HepG2 (cell line): ENCODE results near the gene OXLD1. TPM values are rescaled to one million over a fixed set of nuclear protein-coding genes. Genes with fewer than 3 reads are reported as not detected.

Experiments
- AGO2 ChIP-seq: fragments of 200-400 bp; formaldehyde crosslinking; optimal IDR thresholded peaks from 2 replicates; pipeline ENCODE3; 2017; ENCODE audit warnings: mild to moderate bottlenecking, low read depth, low read length, moderate library complexity
- GATAD1 ChIP-seq: IDR thresholded peaks from 2 replicates; pipeline ENCODE4 v1.6.1; 2016; ENCODE audit warnings: missing genetic modification reagents, missing compliant biosample characterization
- HNRNPL ChIP-seq: fragments of 200-400 bp; formaldehyde crosslinking; IDR thresholded peaks from 2 replicates; pipeline ENCODE4 v1.6.1; 2017; ENCODE audit warnings: mild to moderate bottlenecking, low read depth, low read length
- JUNB ChIP-seq: sonication (generic); formaldehyde crosslinking; IDR thresholded peaks from 2 replicates; pipeline ENCODE4 v1.8.0; 2022; ENCODE audit warnings: missing genetic modification reagents, mild to moderate bottlenecking, borderline replicate concordance
- POGK ChIP-seq: sonication (generic); formaldehyde crosslinking; conservative IDR thresholded peaks from 2 replicates; pipeline ENCODE4 v1.8.0; 2022; ENCODE audit warnings: mild to moderate bottlenecking, moderate library complexity, missing genetic modification reagents
- THRA ChIP-seq: sonication (generic); formaldehyde crosslinking; IDR thresholded peaks from 2 replicates; pipeline ENCODE4 v1.4.0; 2020; ENCODE audit warnings: missing genetic modification reagents, borderline replicate concordance
- ZNF775 ChIP-seq: sonication (generic); formaldehyde crosslinking; IDR thresholded peaks from 2 replicates; pipeline ENCODE4 v1.4.0; 2020; ENCODE audit warnings: missing genetic modification reagents, mild to moderate bottlenecking, moderate library complexity, borderline replicate concordance
- polyA plus RNA-seq, 8 experiments: library from polyadenylated mRNA; depleted of rRNA in 3 of 8; stranded (reverse) in 7 of 8; unstranded in 1 of 8; fragments of >200 nt; fragmentation: Illumina TruSeq in 4 of 8; extraction: Trizol in 4 of 8; gene quantifications; 2 replicates each; pipeline versions ENCODE4 v1.2.1 to v1.2.3, GENCODE V29; 2011 to 2016; ENCODE audit warnings: low read depth in 4 of 8, missing spikeins in 1 of 8, mixed read lengths in 1 of 8; ENCODE audit not compliant: insufficient read depth in 1 of 8
- total RNA-seq, 5 experiments: library from RNA; depleted of rRNA; stranded (reverse); fragments of >200 nt; fragmentation: Illumina TruSeq; extraction: Trizol; gene quantifications; 2 replicates each; pipeline ENCODE4 v1.2.3, GENCODE V29; 2016; ENCODE audit warnings: low read depth in 1 of 5
- TF ChIP-seq, protein P1 (sequence below): sonication (generic); formaldehyde crosslinking; IDR thresholded peaks from 2 replicates; pipeline ENCODE4 v1.5.0; 2020; ENCODE audit warnings: mild to moderate bottlenecking, missing genetic modification reagents, borderline replicate concordance
- TF ChIP-seq, protein P2 (sequence below): sonication (generic); formaldehyde crosslinking; conservative IDR thresholded peaks from 2 replicates; pipeline ENCODE4 v1.8.1; 2023; ENCODE audit warnings: missing genetic modification reagents
- TF ChIP-seq, protein P3 (sequence below): sonication (generic); formaldehyde crosslinking; IDR thresholded peaks from 2 replicates; pipeline ENCODE4 v1.4.0; 2020; ENCODE audit warnings: missing genetic modification reagents, mild to moderate bottlenecking, borderline replicate concordance
- TF ChIP-seq, protein P4 (sequence below): sonication (generic); formaldehyde crosslinking; IDR thresholded peaks from 2 replicates; pipeline ENCODE4 v1.5.1; 2020; ENCODE audit warnings: missing genetic modification reagents, mild to moderate bottlenecking, borderline replicate concordance

Gene OXLD1
- total and polyA plus RNA-seq, 2 of the 13 experiments (the other 11 are each of a cell fraction or from before 2014, with no cell fraction given): 27.1 to 37.5 TPM

DNA sequence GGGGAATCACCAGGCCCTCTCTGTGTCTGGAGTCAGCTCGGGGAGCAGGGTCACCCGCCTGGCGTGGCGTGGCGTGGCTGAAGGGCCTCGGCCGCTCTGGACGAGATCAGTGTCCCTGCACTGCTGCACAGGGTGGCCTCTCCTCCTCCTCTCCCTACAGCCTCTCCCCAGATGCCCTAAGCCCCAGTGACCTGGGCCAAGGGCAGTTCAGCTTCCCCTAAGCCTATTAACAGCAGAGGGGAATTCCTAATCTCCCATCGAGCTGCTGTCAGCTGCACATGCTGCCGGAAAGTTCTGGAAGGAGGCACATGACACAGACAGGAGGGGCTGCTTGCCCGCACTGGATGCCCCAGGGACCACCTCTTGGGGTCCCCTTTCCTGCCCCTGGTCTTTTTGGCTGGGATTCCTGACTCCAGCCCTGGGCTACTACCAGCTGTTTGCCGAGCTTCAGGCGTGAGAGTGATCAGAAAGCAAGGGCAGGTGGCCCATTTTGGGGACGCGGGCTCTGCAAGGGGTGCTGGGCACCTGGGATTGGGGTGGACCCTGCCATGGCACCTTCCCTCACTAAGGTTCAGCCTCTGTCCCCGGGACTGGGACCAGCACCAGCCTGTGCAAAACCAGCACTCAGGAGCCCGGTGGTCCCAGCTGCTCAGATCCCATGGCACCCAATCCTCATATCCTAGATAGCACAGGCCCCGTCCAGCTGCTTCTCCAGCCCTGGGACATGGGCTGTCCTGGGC lies 10.9 kb downstream of the OXLD1 start (continued):
- TF ChIP-seq, protein P1, sequence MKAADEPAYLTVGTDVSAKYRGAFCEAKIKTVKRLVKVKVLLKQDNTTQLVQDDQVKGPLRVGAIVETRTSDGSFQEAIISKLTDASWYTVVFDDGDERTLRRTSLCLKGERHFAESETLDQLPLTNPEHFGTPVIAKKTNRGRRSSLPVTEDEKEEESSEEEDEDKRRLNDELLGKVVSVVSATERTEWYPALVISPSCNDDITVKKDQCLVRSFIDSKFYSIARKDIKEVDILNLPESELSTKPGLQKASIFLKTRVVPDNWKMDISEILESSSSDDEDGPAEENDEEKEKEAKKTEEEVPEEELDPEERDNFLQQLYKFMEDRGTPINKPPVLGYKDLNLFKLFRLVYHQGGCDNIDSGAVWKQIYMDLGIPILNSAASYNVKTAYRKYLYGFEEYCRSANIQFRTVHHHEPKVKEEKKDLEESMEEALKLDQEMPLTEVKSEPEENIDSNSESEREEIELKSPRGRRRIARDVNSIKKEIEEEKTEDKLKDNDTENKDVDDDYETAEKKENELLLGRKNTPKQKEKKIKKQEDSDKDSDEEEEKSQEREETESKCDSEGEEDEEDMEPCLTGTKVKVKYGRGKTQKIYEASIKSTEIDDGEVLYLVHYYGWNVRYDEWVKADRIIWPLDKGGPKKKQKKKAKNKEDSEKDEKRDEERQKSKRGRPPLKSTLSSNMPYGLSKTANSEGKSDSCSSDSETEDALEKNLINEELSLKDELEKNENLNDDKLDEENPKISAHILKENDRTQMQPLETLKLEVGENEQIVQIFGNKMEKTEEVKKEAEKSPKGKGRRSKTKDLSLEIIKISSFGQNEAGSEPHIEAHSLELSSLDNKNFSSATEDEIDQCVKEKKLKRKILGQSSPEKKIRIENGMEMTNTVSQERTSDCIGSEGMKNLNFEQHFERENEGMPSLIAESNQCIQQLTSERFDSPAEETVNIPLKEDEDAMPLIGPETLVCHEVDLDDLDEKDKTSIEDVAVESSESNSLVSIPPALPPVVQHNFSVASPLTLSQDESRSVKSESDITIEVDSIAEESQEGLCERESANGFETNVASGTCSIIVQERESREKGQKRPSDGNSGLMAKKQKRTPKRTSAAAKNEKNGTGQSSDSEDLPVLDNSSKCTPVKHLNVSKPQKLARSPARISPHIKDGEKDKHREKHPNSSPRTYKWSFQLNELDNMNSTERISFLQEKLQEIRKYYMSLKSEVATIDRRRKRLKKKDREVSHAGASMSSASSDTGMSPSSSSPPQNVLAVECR (CRISPR knock-in tag): peak; percentile 48; the same call in 1 of the 2 replicates
- TF ChIP-seq HNRNPL (0 out of 2 replicates have a peak, but pooled peaks have one; percentile 11), AGO2 (no peak), GATAD1 (0 out of 2 replicates have a peak, but pooled peaks have one; percentile 23), ZNF775 (CRISPR knock-in tag) (no peak), POGK (CRISPR knock-in tag) (no peak), THRA (peak; percentile 83; the same call in 1 of the 2 replicates), JUNB (CRISPR knock-in tag) (no peak)
- TF ChIP-seq, protein P2, sequence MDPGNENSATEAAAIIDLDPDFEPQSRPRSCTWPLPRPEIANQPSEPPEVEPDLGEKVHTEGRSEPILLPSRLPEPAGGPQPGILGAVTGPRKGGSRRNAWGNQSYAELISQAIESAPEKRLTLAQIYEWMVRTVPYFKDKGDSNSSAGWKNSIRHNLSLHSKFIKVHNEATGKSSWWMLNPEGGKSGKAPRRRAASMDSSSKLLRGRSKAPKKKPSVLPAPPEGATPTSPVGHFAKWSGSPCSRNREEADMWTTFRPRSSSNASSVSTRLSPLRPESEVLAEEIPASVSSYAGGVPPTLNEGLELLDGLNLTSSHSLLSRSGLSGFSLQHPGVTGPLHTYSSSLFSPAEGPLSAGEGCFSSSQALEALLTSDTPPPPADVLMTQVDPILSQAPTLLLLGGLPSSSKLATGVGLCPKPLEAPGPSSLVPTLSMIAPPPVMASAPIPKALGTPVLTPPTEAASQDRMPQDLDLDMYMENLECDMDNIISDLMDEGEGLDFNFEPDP (CRISPR knock-in tag): no peak
- TF ChIP-seq, protein P3, sequence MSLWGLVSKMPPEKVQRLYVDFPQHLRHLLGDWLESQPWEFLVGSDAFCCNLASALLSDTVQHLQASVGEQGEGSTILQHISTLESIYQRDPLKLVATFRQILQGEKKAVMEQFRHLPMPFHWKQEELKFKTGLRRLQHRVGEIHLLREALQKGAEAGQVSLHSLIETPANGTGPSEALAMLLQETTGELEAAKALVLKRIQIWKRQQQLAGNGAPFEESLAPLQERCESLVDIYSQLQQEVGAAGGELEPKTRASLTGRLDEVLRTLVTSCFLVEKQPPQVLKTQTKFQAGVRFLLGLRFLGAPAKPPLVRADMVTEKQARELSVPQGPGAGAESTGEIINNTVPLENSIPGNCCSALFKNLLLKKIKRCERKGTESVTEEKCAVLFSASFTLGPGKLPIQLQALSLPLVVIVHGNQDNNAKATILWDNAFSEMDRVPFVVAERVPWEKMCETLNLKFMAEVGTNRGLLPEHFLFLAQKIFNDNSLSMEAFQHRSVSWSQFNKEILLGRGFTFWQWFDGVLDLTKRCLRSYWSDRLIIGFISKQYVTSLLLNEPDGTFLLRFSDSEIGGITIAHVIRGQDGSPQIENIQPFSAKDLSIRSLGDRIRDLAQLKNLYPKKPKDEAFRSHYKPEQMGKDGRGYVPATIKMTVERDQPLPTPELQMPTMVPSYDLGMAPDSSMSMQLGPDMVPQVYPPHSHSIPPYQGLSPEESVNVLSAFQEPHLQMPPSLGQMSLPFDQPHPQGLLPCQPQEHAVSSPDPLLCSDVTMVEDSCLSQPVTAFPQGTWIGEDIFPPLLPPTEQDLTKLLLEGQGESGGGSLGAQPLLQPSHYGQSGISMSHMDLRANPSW (CRISPR knock-in tag): no peak
- TF ChIP-seq, protein P4, sequence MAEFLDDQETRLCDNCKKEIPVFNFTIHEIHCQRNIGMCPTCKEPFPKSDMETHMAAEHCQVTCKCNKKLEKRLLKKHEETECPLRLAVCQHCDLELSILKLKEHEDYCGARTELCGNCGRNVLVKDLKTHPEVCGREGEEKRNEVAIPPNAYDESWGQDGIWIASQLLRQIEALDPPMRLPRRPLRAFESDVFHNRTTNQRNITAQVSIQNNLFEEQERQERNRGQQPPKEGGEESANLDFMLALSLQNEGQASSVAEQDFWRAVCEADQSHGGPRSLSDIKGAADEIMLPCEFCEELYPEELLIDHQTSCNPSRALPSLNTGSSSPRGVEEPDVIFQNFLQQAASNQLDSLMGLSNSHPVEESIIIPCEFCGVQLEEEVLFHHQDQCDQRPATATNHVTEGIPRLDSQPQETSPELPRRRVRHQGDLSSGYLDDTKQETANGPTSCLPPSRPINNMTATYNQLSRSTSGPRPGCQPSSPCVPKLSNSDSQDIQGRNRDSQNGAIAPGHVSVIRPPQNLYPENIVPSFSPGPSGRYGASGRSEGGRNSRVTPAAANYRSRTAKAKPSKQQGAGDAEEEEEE (CRISPR knock-in tag): no peak
